HCT116 (cell line): ENCODE results near the gene APBA1.

Source experiments
- EZH2phosphoT487 ChIP-seq: fragments of 200-600 bp; IDR thresholded peaks from 2 replicates; pipeline ENCODE4 v1.6.1; 2018; ENCODE audit warnings: antibody characterized with exemption, borderline replicate concordance
- JUND ChIP-seq: IDR thresholded peaks from 2 replicates; pipeline ENCODE4 v1.6.1; 2012
- POLR2A ChIP-seq: IDR thresholded peaks from 2 replicates; pipeline ENCODE4 v1.7.0; 2011; ENCODE audit warnings: borderline replicate concordance; ENCODE audit not compliant: insufficient read depth, insufficient read length; ENCODE audit errors: extremely low read depth
- TF ChIP-seq, protein P1 (sequence below), 3 experiments: fragments of 200-600 bp in 1 of 3; sonication (generic) in 1 of 3; IDR thresholded peaks in 2 of 3; conservative IDR thresholded peaks in 1 of 3; 2 replicates each; pipeline ENCODE4 v1.5.1; 2012 to 2017; ENCODE audit warnings: low read depth in 2 of 3, low read length in 2 of 3, antibody characterized with exemption in 1 of 3, borderline replicate concordance in 1 of 3, control low read depth in 1 of 3, mild to moderate bottlenecking in 1 of 3, mixed read lengths in 1 of 3, mixed run types in 1 of 3, moderate library complexity in 1 of 3; ENCODE audit not compliant: insufficient read depth in 1 of 3
- TF ChIP-seq, protein P2 (sequence below): IDR thresholded peaks from 2 replicates; pipeline ENCODE4 v1.6.1; 2012; ENCODE audit warnings: low read depth
- TF ChIP-seq, protein P3 (sequence below): IDR thresholded peaks from 2 replicates; pipeline ENCODE4 v1.6.1; 2011; ENCODE audit warnings: mild to moderate bottlenecking, low read length, moderate library complexity; ENCODE audit not compliant: insufficient replicate concordance; ENCODE audit errors: extremely low read depth

- TF ChIP-seq, protein P1, sequence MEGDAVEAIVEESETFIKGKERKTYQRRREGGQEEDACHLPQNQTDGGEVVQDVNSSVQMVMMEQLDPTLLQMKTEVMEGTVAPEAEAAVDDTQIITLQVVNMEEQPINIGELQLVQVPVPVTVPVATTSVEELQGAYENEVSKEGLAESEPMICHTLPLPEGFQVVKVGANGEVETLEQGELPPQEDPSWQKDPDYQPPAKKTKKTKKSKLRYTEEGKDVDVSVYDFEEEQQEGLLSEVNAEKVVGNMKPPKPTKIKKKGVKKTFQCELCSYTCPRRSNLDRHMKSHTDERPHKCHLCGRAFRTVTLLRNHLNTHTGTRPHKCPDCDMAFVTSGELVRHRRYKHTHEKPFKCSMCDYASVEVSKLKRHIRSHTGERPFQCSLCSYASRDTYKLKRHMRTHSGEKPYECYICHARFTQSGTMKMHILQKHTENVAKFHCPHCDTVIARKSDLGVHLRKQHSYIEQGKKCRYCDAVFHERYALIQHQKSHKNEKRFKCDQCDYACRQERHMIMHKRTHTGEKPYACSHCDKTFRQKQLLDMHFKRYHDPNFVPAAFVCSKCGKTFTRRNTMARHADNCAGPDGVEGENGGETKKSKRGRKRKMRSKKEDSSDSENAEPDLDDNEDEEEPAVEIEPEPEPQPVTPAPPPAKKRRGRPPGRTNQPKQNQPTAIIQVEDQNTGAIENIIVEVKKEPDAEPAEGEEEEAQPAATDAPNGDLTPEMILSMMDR (IDR thresholded peaks at IDR 0.05 in 2 of 3, conservative IDR thresholded peaks at IDR 0.05 in 1 of 3; ENCODE audit: borderline replicate concordance in 1 of 3, insufficient read depth in 1 of 3, low read depth in 2 of 3, low read length in 2 of 3) = no peak
- TF ChIP-seq JUND (no peak), EZH2phosphoT487 (no peak), POLR2A (no peak)
- TF ChIP-seq, protein P2, sequence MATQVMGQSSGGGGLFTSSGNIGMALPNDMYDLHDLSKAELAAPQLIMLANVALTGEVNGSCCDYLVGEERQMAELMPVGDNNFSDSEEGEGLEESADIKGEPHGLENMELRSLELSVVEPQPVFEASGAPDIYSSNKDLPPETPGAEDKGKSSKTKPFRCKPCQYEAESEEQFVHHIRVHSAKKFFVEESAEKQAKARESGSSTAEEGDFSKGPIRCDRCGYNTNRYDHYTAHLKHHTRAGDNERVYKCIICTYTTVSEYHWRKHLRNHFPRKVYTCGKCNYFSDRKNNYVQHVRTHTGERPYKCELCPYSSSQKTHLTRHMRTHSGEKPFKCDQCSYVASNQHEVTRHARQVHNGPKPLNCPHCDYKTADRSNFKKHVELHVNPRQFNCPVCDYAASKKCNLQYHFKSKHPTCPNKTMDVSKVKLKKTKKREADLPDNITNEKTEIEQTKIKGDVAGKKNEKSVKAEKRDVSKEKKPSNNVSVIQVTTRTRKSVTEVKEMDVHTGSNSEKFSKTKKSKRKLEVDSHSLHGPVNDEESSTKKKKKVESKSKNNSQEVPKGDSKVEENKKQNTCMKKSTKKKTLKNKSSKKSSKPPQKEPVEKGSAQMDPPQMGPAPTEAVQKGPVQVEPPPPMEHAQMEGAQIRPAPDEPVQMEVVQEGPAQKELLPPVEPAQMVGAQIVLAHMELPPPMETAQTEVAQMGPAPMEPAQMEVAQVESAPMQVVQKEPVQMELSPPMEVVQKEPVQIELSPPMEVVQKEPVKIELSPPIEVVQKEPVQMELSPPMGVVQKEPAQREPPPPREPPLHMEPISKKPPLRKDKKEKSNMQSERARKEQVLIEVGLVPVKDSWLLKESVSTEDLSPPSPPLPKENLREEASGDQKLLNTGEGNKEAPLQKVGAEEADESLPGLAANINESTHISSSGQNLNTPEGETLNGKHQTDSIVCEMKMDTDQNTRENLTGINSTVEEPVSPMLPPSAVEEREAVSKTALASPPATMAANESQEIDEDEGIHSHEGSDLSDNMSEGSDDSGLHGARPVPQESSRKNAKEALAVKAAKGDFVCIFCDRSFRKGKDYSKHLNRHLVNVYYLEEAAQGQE = no peak
- TF ChIP-seq, protein P3, sequence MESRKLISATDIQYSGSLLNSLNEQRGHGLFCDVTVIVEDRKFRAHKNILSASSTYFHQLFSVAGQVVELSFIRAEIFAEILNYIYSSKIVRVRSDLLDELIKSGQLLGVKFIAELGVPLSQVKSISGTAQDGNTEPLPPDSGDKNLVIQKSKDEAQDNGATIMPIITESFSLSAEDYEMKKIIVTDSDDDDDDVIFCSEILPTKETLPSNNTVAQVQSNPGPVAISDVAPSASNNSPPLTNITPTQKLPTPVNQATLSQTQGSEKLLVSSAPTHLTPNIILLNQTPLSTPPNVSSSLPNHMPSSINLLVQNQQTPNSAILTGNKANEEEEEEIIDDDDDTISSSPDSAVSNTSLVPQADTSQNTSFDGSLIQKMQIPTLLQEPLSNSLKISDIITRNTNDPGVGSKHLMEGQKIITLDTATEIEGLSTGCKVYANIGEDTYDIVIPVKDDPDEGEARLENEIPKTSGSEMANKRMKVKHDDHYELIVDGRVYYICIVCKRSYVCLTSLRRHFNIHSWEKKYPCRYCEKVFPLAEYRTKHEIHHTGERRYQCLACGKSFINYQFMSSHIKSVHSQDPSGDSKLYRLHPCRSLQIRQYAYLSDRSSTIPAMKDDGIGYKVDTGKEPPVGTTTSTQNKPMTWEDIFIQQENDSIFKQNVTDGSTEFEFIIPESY = no peak
Observed at GRCh38 chr9:69393425-69393824, 278.7 kb downstream of the APBA1 start.
